CD4-positive, alpha-beta memory T cell (primary cell): ENCODE measurements around the gene C22orf15. TPM values are rescaled to one million over a fixed set of nuclear protein-coding genes. Genes with fewer than 3 reads are reported as not detected.

Experiments used
- CTCF ChIA-PET: fragments of 350-600 bp; sonication (Branson Sonifier 250); formaldehyde crosslinking; loops from one replicate; lab custom pipeline; 2021; ENCODE audit warnings: inconsistent platforms; ENCODE audit not compliant: partially characterized antibody; lab: Charles Lee
- POLR2A ChIA-PET: fragments of 350-600 bp; sonication (Branson Sonifier 250); formaldehyde crosslinking; loops from one replicate; lab custom pipeline; 2021; ENCODE audit not compliant: partially characterized antibody; lab: Charles Lee
- DNase-seq, 5 donors: peaks; one replicate each; pipeline versions ENCODE4 v3.0.0 to v3.0.0-alpha.2; 2020 to 2022; ENCODE audit warnings: mixed read lengths in 1 of 5
- H3K27ac ChIP-seq: one replicate; pipeline ENCODE4 v1.7.0; 2013; ENCODE audit warnings: low read depth, low read length
- H3K27me3 ChIP-seq: 2 replicates; pipeline ENCODE4 v1.7.0; 2013; ENCODE audit warnings: mild to moderate bottlenecking, low read length, moderate library complexity; ENCODE audit not compliant: insufficient read depth
- H3K36me3 ChIP-seq: 2 replicates; pipeline ENCODE4 v1.7.0; 2013; ENCODE audit warnings: mild to moderate bottlenecking, low read length, moderate library complexity; ENCODE audit not compliant: insufficient read depth
- H3K4me1 ChIP-seq: 2 replicates; pipeline ENCODE4 v1.7.0; 2013; ENCODE audit warnings: mild to moderate bottlenecking, low read length, moderate library complexity; ENCODE audit not compliant: insufficient read depth
- H3K4me3 ChIP-seq, 2 donors: one replicate each; pipeline ENCODE4 v1.7.0; 2013; ENCODE audit warnings: low read length in 2 of 2, mild to moderate bottlenecking in 1 of 2
- H3K9me3 ChIP-seq, 2 donors: one replicate each; pipeline ENCODE4 v1.7.0; 2013; ENCODE audit warnings: low read length in 2 of 2, control low read depth in 1 of 2; ENCODE audit not compliant: control insufficient read depth in 1 of 2
- H3K27ac Mint-ChIP-seq, 7 donors: one replicate each; pipeline ENCODE4 v1.8.0; 2020 to 2021; ENCODE audit warnings: mixed read lengths in 7 of 7, mild to moderate bottlenecking in 6 of 7, inconsistent platforms in 3 of 7, moderate library complexity in 3 of 7
- H3K27me3 Mint-ChIP-seq, 2 donors: one replicate each; pipeline ENCODE4 v1.8.0; 2020 to 2021; ENCODE audit warnings: mixed read lengths in 2 of 2
- H3K36me3 Mint-ChIP-seq, 2 donors: one replicate each; pipeline ENCODE4 v1.8.0; 2020 to 2021; ENCODE audit warnings: mixed read lengths in 2 of 2, inconsistent platforms in 1 of 2, mild to moderate bottlenecking in 1 of 2
- H3K4me1 Mint-ChIP-seq, 4 donors: one replicate each; pipeline ENCODE4 v1.8.0; 2020 to 2021; ENCODE audit warnings: mixed read lengths in 4 of 4, mild to moderate bottlenecking in 1 of 4
- H3K4me3 Mint-ChIP-seq, 8 donors: one replicate each; pipeline ENCODE4 v1.8.0; 2020 to 2021; ENCODE audit warnings: mixed read lengths in 8 of 8, mild to moderate bottlenecking in 7 of 8, moderate library complexity in 6 of 8, inconsistent platforms in 3 of 8
- H3K9me3 Mint-ChIP-seq, 8 donors: one replicate each; pipeline ENCODE4 v1.8.0; 2020 to 2021; ENCODE audit warnings: mixed read lengths in 8 of 8, mild to moderate bottlenecking in 5 of 8, inconsistent platforms in 3 of 8, moderate library complexity in 1 of 8
- intact Hi-C: fragments of 100-400 bp; cut with micrococcal nuclease; formaldehyde crosslinking; loops from one replicate; pipeline ENCODE4 v1.15.1; 2023
- polyA plus RNA-seq, 2 donors: library from polyadenylated mRNA; unstranded; fragments of 300-500 nt; fragmentation: Illumina TruSeq; gene quantifications; one replicate each; pipeline ENCODE4 v1.2.3, GENCODE V29; 2021
- total RNA-seq, 2 experiments: library from RNA; stranded (reverse); gene quantifications; one replicate each; pipeline ENCODE4 v1.2.3, GENCODE V29; 2021

C22orf15 gene
- total and polyA plus RNA-seq, 4 experiments from 2014 or later = 0.34 to 1.9 (median 1.4) TPM

- Histone ChIP-seq H3K27me3 (no peaks in the 10 kb centered on the region), H3K4me1 (peaks cover 13% of the 10 kb centered on the region), H3K4me3 (peak within 1 kb of the TSS; percentile 73 to 82), H3K9me3 (no peaks in the 10 kb centered on the region), H3K27ac (peak within 1 kb of the TSS; percentile 67), H3K36me3 (no peaks in the 10 kb centered on the region)
- ChIA-PET POLR2A (interaction anchor here (0.6 to 3.0 kb wide), 11 partner anchors 9 to 163 kb away, joined by 3 to 18 read pairs (median 9); partner anchors contain the start of genes C22orf15, CHCHD10, MIF and SLC2A11), CTCF (interaction anchor here (0.6 to 1.1 kb wide), 2 partner anchors 32 to 107 kb away, joined by 3 to 4 read pairs; no protein-coding TSS in a partner anchor)
- Mint-ChIP-seq H3K36me3 (peaks cover 3 to 8% of the 10 kb centered on the region in 2 donors), H3K27ac (peak within 1 kb of the TSS; percentile 69 to 87 (median 78)), H3K4me3 (peak within 1 kb of the TSS; percentile 76 to 85 (median 80)), H3K4me1 (peaks cover 7 to 21% (median 12%) of the 10 kb centered on the region in 4 donors), H3K9me3 (no peaks in the 10 kb centered on the region), H3K27me3 (no peaks in the 10 kb centered on the region)
- DNase-seq = peak; percentile 83 to 88 (median 86)
- intact Hi-C loops = loop anchor here (1.0 to 5.0 kb wide), 5 partner anchors 16 to 55 kb away; partner anchors contain the start of genes CHCHD10 and MMP11
These were observed 11.9 kb upstream of the C22orf15 start, which contains the start of gene ZNF70 for GRCh38 chr22:23750714-23751440. Gene ZNF70 (minus strand): TSS chr22:23751112. CDS start chr22:23745140, 5,972 bp downstream.

GRCh38 chr22:23751441-23751996 is 11.3 kb upstream of the C22orf15 start:
- peak overlapping the region; percentile 42 to 82 for H3K4me3 ChIP-seq
- no peaks in the 10 kb centered on the region for H3K36me3 ChIP-seq
- H3K27ac ChIP-seq = peak overlapping the region; percentile 67
- no peaks in the 10 kb centered on the region for H3K9me3 ChIP-seq
- Mint-ChIP-seq H3K27ac (peak overlapping the region in 5 of 7 donors; percentile 55 to 79 (median 61)), H3K4me1 (peaks cover 7 to 21% (median 12%) of the 10 kb centered on the region in 4 donors), H3K36me3 (peaks cover 3 to 4% of the 10 kb centered on the region in 2 donors), H3K27me3 (no peaks in the 10 kb centered on the region), H3K4me3 (peak overlapping the region; percentile 62 to 85 (median 76)), H3K9me3 (no peaks in the 10 kb centered on the region)
- H3K4me1 ChIP-seq = peaks cover 13% of the 10 kb centered on the region
- no peak for DNase-seq
- ChIA-PET POLR2A (interaction anchor here (1.1 to 3.0 kb wide), 9 partner anchors 12 to 162 kb away, joined by 3 to 18 read pairs (median 10); partner anchors contain the start of genes C22orf15, CHCHD10, MIF and SLC2A11), CTCF (interaction anchor here (1.1 kb wide), 1 partner anchor 33 kb away, joined by 3 read pairs; no protein-coding TSS in a partner anchor)
- intact Hi-C loops = loop anchor here (1.0 to 5.0 kb wide), 5 partner anchors 16 to 55 kb away; partner anchors contain the start of genes CHCHD10 and MMP11
- H3K27me3 ChIP-seq = no peaks in the 10 kb centered on the region

DNA sequence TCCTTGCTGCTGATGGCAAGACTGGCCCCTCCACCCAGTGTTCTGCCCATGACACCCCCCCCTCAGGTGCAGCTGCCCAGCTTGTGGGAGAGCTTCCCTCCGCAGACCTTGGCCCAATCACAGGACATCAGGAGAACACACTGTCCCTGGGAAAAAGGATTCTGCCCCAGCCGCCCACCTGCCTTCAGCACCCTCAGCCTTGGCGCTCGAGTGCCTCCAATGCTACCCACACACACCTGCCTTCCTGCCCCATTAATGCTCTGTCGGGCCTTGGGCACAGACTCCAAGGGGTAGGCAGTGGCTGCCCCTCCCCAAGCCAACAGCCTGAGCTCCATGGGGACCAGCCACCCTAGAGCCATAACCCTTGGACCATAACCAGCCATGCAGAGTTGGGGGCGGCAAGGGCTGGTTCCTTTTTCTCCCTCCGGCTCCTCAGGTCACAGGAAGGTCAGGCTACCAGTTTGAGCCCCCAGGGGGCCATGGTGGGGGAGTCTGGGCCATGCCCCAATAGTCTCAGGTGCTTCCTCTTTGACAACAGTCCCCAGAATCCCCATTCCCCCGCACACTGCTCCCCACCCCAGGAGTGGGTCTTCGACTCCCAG is 10.6 kb upstream of the C22orf15 start:
- intact Hi-C loops = loop anchor here (5.0 kb wide), 1 partner anchor 35 kb away; no protein-coding TSS in a partner anchor
- Mint-ChIP-seq H3K4me1 (peaks cover 7 to 21% (median 12%) of the 10 kb centered on the region in 4 donors), H3K4me3 (peak overlapping the region; percentile 63 to 85 (median 77)), H3K9me3 (no peaks in the 10 kb centered on the region), H3K27me3 (no peaks in the 10 kb centered on the region), H3K27ac (peak overlapping the region in 6 of 7 donors; percentile 53 to 87 (median 70)), H3K36me3 (no peaks in the 10 kb centered on the region)
- no peak overlapping the region for H3K27ac ChIP-seq
- no peaks in the 10 kb centered on the region for H3K36me3 ChIP-seq
- H3K27me3 ChIP-seq = no peaks in the 10 kb centered on the region
- POLR2A ChIA-PET = interaction anchor here (1.1 to 3.0 kb wide), 5 partner anchors 11 to 161 kb away, joined by 3 to 18 read pairs (median 10); partner anchors contain the start of genes C22orf15, MIF and SLC2A11
- no peaks in the 10 kb centered on the region for H3K9me3 ChIP-seq
- peaks cover 13% of the 10 kb centered on the region for H3K4me1 ChIP-seq
- CTCF ChIA-PET = no interaction called here
- no peak for DNase-seq
- H3K4me3 ChIP-seq = no peak overlapping the region

GRCh38 chr22:23752750-23753149 is 10.0 kb upstream of the C22orf15 start:
- Mint-ChIP-seq H3K4me3 (peak overlapping the region in 5 of 8 donors; percentile 36 to 80 (median 63)), H3K9me3 (no peaks in the 10 kb centered on the region), H3K36me3 (no peaks in the 10 kb centered on the region), H3K27ac (peak overlapping the region in 2 of 7 donors; percentile 37 to 69), H3K4me1 (peaks cover 7 to 21% (median 12%) of the 10 kb centered on the region in 4 donors), H3K27me3 (no peaks in the 10 kb centered on the region)
- POLR2A ChIA-PET = interaction anchor here (2.3 kb wide), 1 partner anchor 11 kb away, joined by 8 read pairs; the partner anchor contains the start of gene C22orf15
- Histone ChIP-seq H3K9me3 (no peaks in the 10 kb centered on the region), H3K36me3 (no peaks in the 10 kb centered on the region), H3K27ac (no peak overlapping the region), H3K4me3 (no peak overlapping the region), H3K4me1 (peaks cover 13% of the 10 kb centered on the region), H3K27me3 (no peaks in the 10 kb centered on the region)
- no peak for DNase-seq
- CTCF ChIA-PET = no interaction called here
- intact Hi-C loops = loop anchor here (5.0 kb wide), 1 partner anchor 35 kb away; no protein-coding TSS in a partner anchor

DNA sequence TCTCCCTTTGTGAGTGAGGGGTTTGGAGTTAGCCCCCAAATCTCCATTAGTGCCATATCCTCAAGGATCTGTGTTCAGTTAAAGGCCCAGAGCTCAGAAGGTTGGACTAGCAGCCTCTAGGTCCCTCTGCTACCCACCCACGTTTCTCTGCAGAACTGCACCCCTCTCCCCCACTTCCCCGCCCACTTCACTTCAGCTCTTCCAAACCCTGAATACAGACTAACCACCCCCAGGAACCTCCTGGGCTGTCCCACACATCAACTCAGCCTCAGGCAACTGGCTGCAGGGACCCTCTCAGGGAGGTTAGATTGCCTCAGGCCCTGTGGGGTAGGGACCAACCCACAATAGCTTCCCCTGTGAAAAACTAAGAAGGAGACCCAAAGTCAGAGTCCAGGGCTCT is 9.4 kb upstream of the C22orf15 start:
- H3K4me1 ChIP-seq = peaks cover 13% of the 10 kb centered on the region
- DNase-seq = no peak
- Mint-ChIP-seq H3K9me3 (no peaks in the 10 kb centered on the region), H3K4me3 (peak overlapping the region in 2 of 8 donors; percentile 39 to 68), H3K27me3 (no peaks in the 10 kb centered on the region), H3K4me1 (peaks cover 7 to 21% (median 12%) of the 10 kb centered on the region in 4 donors), H3K36me3 (no peaks in the 10 kb centered on the region), H3K27ac (peak overlapping the region in 2 of 7 donors; percentile 61 to 74)
- intact Hi-C loops = loop anchor here (5.0 kb wide), 1 partner anchor 36 kb away; no protein-coding TSS in a partner anchor
- H3K36me3 ChIP-seq = no peaks in the 10 kb centered on the region
- H3K27ac ChIP-seq = no peak overlapping the region
- H3K27me3 ChIP-seq = no peaks in the 10 kb centered on the region
- H3K9me3 ChIP-seq = no peaks in the 10 kb centered on the region
- CTCF ChIA-PET = no interaction called here
- H3K4me3 ChIP-seq = no peak overlapping the region
- POLR2A ChIA-PET = interaction anchor here (1.3 kb wide), 1 partner anchor 37 kb away, joined by 3 read pairs; no protein-coding TSS in a partner anchor

DNA sequence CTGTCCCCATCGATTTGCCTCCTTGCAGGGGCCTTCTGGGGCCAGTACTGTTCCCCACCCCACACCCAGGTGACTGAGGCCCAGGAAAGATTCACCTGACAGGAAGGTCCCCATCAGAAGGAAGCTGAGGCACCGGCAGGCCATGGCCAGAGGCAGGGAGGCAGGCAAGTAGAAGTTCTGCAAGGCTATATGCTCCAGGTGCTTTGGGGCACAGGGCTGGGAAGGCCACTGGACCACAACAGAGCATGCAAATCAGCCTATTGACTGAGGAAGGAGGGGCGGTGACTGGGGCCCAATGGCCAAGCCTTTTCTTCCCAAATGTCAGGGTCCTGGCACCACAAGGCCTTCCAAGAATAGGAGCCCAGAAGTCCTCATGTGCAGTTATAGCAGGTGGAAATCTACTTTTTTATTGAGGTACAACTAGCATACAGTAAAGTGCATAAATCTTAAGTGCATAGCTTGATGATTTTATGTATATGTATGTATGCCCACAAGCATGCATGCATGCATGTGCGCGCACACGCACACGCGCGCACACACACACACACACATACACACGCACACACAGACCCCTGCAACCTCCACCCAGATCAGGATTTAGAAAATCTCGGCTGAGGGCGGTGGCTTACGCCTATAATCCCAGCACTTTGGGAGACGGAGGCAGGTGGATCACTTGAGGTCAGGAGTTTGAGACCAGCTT is 8.4 kb upstream of the C22orf15 start, which contains the start of gene VPREB3:
Gene VPREB3, minus strand, starts transcription at position 206 of the 700 bp plus-strand sequence. Its CDS starts 62 bp downstream, at position 144.
- Mint-ChIP-seq H3K4me3 (peak within 1 kb of the TSS in 2 of 8 donors; percentile 39 to 68), H3K27ac (peak within 1 kb of the TSS in 3 of 7 donors; percentile 27 to 74 (median 61)), H3K4me1 (peaks cover 7 to 21% (median 12%) of the 10 kb centered on the region in 4 donors), H3K9me3 (no peaks in the 10 kb centered on the region), H3K36me3 (no peaks in the 10 kb centered on the region), H3K27me3 (no peaks in the 10 kb centered on the region)
- Histone ChIP-seq H3K4me1 (peaks cover 13% of the 10 kb centered on the region), H3K4me3 (no peak within 1 kb of the TSS), H3K27me3 (no peaks in the 10 kb centered on the region), H3K36me3 (no peaks in the 10 kb centered on the region), H3K9me3 (no peaks in the 10 kb centered on the region), H3K27ac (no peak within 1 kb of the TSS)
- ChIA-PET CTCF (no interaction called here), POLR2A (interaction anchor here (0.7 to 1.3 kb wide), 2 partner anchors 9 to 38 kb away, joined by 3 read pairs; no protein-coding TSS in a partner anchor)
- intact Hi-C loops = loop anchor here (5.0 kb wide), 1 partner anchor 37 kb away; no protein-coding TSS in a partner anchor
- DNase-seq = no peak
